GM23338 (cell line): ENCODE measurements around the gene RPP40. TPM values are rescaled to one million over a fixed set of nuclear protein-coding genes. Genes with fewer than 3 reads are reported as not detected.

Experiments used
- ATAC-seq: fragments of 200-7000 bp; cut with Tn5 transposase; 3 replicates; pipeline ENCODE4 v1.9.1; 2020
- DNase-seq: peaks from one replicate; pipeline ENCODE4 v3.0.0-alpha.2; 2015; ENCODE audit warnings: low spot score
- H2AFZ ChIP-seq: fragments of 200-600 bp; sonication (generic); 2 replicates; pipeline ENCODE4 v1.8.0; 2016; ENCODE audit warnings: antibody characterized with exemption, mild to moderate bottlenecking, moderate library complexity
- H3F3A ChIP-seq: fragments of 200-600 bp; sonication (generic); replicated peaks from 2 replicates; pipeline ENCODE4 v1.8.0; 2017; ENCODE audit warnings: antibody characterized with exemption, mixed run types, low read depth
- H3K27ac ChIP-seq: fragments of 200-600 bp; sonication (generic); 2 replicates; pipeline ENCODE4 v1.6.1; 2016; ENCODE audit warnings: low read depth
- H3K27me3 ChIP-seq: fragments of 200-600 bp; sonication (generic); 2 replicates; pipeline ENCODE4 v1.8.0; 2016; ENCODE audit warnings: mild to moderate bottlenecking, mixed run types, moderate library complexity; ENCODE audit not compliant: insufficient read depth
- H3K36me3 ChIP-seq: fragments of 200-600 bp; sonication (generic); 2 replicates; pipeline ENCODE4 v1.8.0; 2016; ENCODE audit warnings: mild to moderate bottlenecking; ENCODE audit not compliant: insufficient read depth
- H3K4me1 ChIP-seq: fragments of 200-600 bp; sonication (generic); 2 replicates; pipeline ENCODE4 v1.8.0; 2016; ENCODE audit warnings: mild to moderate bottlenecking, moderate library complexity; ENCODE audit not compliant: insufficient read depth
- H3K4me2 ChIP-seq: fragments of 200-600 bp; sonication (generic); 2 replicates; pipeline ENCODE4 v1.7.1; 2017; ENCODE audit warnings: mixed run types
- H3K4me3 ChIP-seq: fragments of 200-600 bp; sonication (generic); 2 replicates; pipeline ENCODE4 v1.6.1; 2016; ENCODE audit warnings: mixed run types
- H3K79me2 ChIP-seq: fragments of 200-600 bp; sonication (generic); replicated peaks from 2 replicates; pipeline ENCODE4 v1.8.0; 2017; ENCODE audit warnings: mild to moderate bottlenecking; ENCODE audit not compliant: insufficient read depth
- H3K9me2 ChIP-seq: fragments of 200-600 bp; sonication (generic); 2 replicates; pipeline ENCODE4 v1.8.0; 2017; ENCODE audit not compliant: insufficient read depth
- H4K20me1 ChIP-seq: fragments of 200-600 bp; sonication (generic); replicated peaks from 2 replicates; pipeline ENCODE4 v1.8.0; 2017; ENCODE audit warnings: mild to moderate bottlenecking; ENCODE audit not compliant: insufficient read depth
- H3K27ac Mint-ChIP-seq: 2 replicates; pipeline ENCODE4 v1.8.0; 2020; ENCODE audit warnings: inconsistent platforms, mild to moderate bottlenecking, moderate library complexity, mixed read lengths
- H3K27me3 Mint-ChIP-seq: 3 replicates; pipeline ENCODE4 v1.8.0; 2022; ENCODE audit warnings: low read depth, mild to moderate bottlenecking, moderate library complexity, mixed read lengths, inconsistent platforms; ENCODE audit not compliant: insufficient read depth, poor library complexity
- H3K36me3 Mint-ChIP-seq: 3 replicates; pipeline ENCODE4 v1.8.0; 2021; ENCODE audit warnings: low read depth, mild to moderate bottlenecking, inconsistent platforms, moderate library complexity, mixed read lengths
- H3K4me1 Mint-ChIP-seq: 3 replicates; pipeline ENCODE4 v1.8.0; 2020; ENCODE audit warnings: mild to moderate bottlenecking, inconsistent platforms, mixed read lengths
- H3K4me3 Mint-ChIP-seq: 3 replicates; pipeline ENCODE4 v1.8.0; 2021; ENCODE audit warnings: moderate library complexity, mild to moderate bottlenecking, inconsistent platforms, mixed read lengths
- H3K9me3 Mint-ChIP-seq: 3 replicates; pipeline ENCODE4 v1.8.0; 2020; ENCODE audit warnings: moderate library complexity, mild to moderate bottlenecking, inconsistent platforms, mixed read lengths
- CREB1 ChIP-seq: fragments of 250-450 bp; sonication (Bioruptor Pico); IDR thresholded peaks from 2 replicates; pipeline ENCODE4 v1.5.0; 2020; ENCODE audit warnings: low read depth, mild to moderate bottlenecking, moderate library complexity
- CTCF ChIP-seq, 2 experiments: fragments of 200-600 bp in 1 of 2; sonication (generic) in 1 of 2; conservative IDR thresholded peaks; 2 replicates each; pipeline versions ENCODE4 v1.5.1 to v1.6.1; 2016 to 2017; ENCODE audit warnings: antibody characterized with exemption in 2 of 2, low read depth in 2 of 2, mild to moderate bottlenecking in 2 of 2, moderate library complexity in 1 of 2
- ETS1 ChIP-seq: IDR thresholded peaks from 2 replicates; pipeline ENCODE4 v1.6.1; 2016; ENCODE audit warnings: antibody characterized with exemption
- JUNB ChIP-seq: IDR thresholded peaks from one replicate; pipeline ENCODE4 v1.6.1; 2016; ENCODE audit warnings: antibody characterized with exemption; ENCODE audit not compliant: unreplicated experiment
- NANOG ChIP-seq: IDR thresholded peaks from 2 replicates; pipeline ENCODE4 v1.6.1; 2016; ENCODE audit warnings: antibody characterized with exemption, borderline replicate concordance
- POLR2AphosphoS5 ChIP-seq: IDR thresholded peaks from 2 replicates; pipeline ENCODE4 v1.6.1; 2016; ENCODE audit warnings: antibody characterized with exemption, low read depth
- REST ChIP-seq: IDR thresholded peaks from one replicate; pipeline ENCODE4 v1.6.1; 2018; ENCODE audit warnings: antibody characterized with exemption; ENCODE audit not compliant: unreplicated experiment
- ZNF114 ChIP-seq: fragments of 250-450 bp; sonication (Bioruptor Pico); IDR thresholded peaks from 2 replicates; pipeline ENCODE4 v1.5.0; 2020; ENCODE audit warnings: mild to moderate bottlenecking, moderate library complexity
- ZNF331 ChIP-seq: fragments of 250-450 bp; sonication (Bioruptor Pico); IDR thresholded peaks from 2 replicates; pipeline ENCODE4 v1.5.0; 2020; ENCODE audit warnings: low read depth, mild to moderate bottlenecking, moderate library complexity
- ZNF462 ChIP-seq: fragments of 250-450 bp; sonication (Bioruptor Pico); IDR thresholded peaks from 2 replicates; pipeline ENCODE4 v1.5.0; 2020; ENCODE audit warnings: mild to moderate bottlenecking, moderate library complexity
- polyA plus RNA-seq: library from polyadenylated mRNA; unstranded; fragments of >200 nt; fragmentation: Nextera tagmentation; extraction: Ambion mirVana; gene quantifications from 2 replicates; pipeline ENCODE4 v1.2.1, GENCODE V29; 2016
- total RNA-seq: library from RNA; depleted of rRNA; stranded (reverse); fragments of >200 nt; shearing (Covaris generic); gene quantifications from 2 replicates; pipeline ENCODE4 v1.2.3, GENCODE V29; 2014

RPP40 gene
- total and polyA plus RNA-seq, 2 experiments from 2014 or later: 39.3 to 40.4 TPM

- H3K27me3 ChIP-seq: no peaks in the 10 kb centered on the region
- no peak overlapping the region for H2AFZ ChIP-seq
- no peak overlapping the region for H3K4me2 ChIP-seq
- TF ChIP-seq ZNF462 (CRISPR knock-in tag): no peak
- no peak for TF ChIP-seq ZNF114 (CRISPR knock-in tag)
- TF ChIP-seq POLR2AphosphoS5: no peak
- H3K4me1 ChIP-seq: peaks cover 7% of the 10 kb centered on the region
- H3K79me2 ChIP-seq: no peaks in the 10 kb centered on the region
- no peak overlapping the region for H3K4me3 ChIP-seq
- H3K27ac Mint-ChIP-seq: no peak overlapping the region
- H3F3A ChIP-seq: peaks cover 12% of the 10 kb centered on the region; the same call in 1 of the 2 replicates
- H3K4me3 Mint-ChIP-seq: no peak overlapping the region
- no peaks in the 10 kb centered on the region for H3K36me3 ChIP-seq
- H4K20me1 ChIP-seq: no peaks in the 10 kb centered on the region
- H3K36me3 Mint-ChIP-seq: no peaks in the 10 kb centered on the region
- no peak overlapping the region for H3K27ac ChIP-seq
- H3K4me1 Mint-ChIP-seq: peaks cover 10% of the 10 kb centered on the region
- no peaks in the 10 kb centered on the region for H3K9me2 ChIP-seq
- H3K9me3 Mint-ChIP-seq: no peaks in the 10 kb centered on the region
- peaks cover 2% of the 10 kb centered on the region for H3K27me3 Mint-ChIP-seq
- ATAC-seq (no peak), DNase-seq (no peak)
Observed at GRCh38 chr6:5007531-5007930, 3.7 kb upstream of the RPP40 start.

GRCh38 chr6:5006222-5006621 lies 2.4 kb upstream of the RPP40 start:
- Histone ChIP-seq H3K27ac (no peak overlapping the region), H3K27me3 (no peaks in the 10 kb centered on the region), H3K4me3 (no peak overlapping the region), H3F3A (peaks cover 12% of the 10 kb centered on the region; the same call in 1 of the 2 replicates), H3K4me1 (peaks cover 7% of the 10 kb centered on the region), H3K79me2 (no peaks in the 10 kb centered on the region), H3K4me2 (no peak overlapping the region), H4K20me1 (no peaks in the 10 kb centered on the region), H2AFZ (no peak overlapping the region), H3K36me3 (no peaks in the 10 kb centered on the region), H3K9me2 (no peaks in the 10 kb centered on the region)
- Mint-ChIP-seq H3K27me3 (peaks cover 2% of the 10 kb centered on the region), H3K27ac (no peak overlapping the region), H3K36me3 (0 out of 3 replicates have a peak, but pooled peaks cover under 1% of the 10 kb centered on the region), H3K9me3 (no peaks in the 10 kb centered on the region), H3K4me3 (no peak overlapping the region), H3K4me1 (peaks cover 9% of the 10 kb centered on the region)
- DNase-seq (no peak), ATAC-seq (no peak)
- no peak for TF ChIP-seq ETS1
- no peak for TF ChIP-seq JUNB
- TF ChIP-seq CTCF (conservative IDR thresholded peaks at IDR 0.05; ENCODE audit: low read depth in 2 of 2): no peak
- TF ChIP-seq ZNF331 (CRISPR knock-in tag): no peak
- TF ChIP-seq REST: no peak
- no peak for TF ChIP-seq NANOG
- no peak for TF ChIP-seq ZNF114 (CRISPR knock-in tag)
- TF ChIP-seq CREB1 (CRISPR knock-in tag): no peak
